ENCODE measurements around the gene GGT5.
"Not testable (repeated sequence)": the region's sequence is repeated elsewhere in the genome, so short reads cannot be mapped to it uniquely, and the experiment has no call there.

Gene GGT5

DNA sequence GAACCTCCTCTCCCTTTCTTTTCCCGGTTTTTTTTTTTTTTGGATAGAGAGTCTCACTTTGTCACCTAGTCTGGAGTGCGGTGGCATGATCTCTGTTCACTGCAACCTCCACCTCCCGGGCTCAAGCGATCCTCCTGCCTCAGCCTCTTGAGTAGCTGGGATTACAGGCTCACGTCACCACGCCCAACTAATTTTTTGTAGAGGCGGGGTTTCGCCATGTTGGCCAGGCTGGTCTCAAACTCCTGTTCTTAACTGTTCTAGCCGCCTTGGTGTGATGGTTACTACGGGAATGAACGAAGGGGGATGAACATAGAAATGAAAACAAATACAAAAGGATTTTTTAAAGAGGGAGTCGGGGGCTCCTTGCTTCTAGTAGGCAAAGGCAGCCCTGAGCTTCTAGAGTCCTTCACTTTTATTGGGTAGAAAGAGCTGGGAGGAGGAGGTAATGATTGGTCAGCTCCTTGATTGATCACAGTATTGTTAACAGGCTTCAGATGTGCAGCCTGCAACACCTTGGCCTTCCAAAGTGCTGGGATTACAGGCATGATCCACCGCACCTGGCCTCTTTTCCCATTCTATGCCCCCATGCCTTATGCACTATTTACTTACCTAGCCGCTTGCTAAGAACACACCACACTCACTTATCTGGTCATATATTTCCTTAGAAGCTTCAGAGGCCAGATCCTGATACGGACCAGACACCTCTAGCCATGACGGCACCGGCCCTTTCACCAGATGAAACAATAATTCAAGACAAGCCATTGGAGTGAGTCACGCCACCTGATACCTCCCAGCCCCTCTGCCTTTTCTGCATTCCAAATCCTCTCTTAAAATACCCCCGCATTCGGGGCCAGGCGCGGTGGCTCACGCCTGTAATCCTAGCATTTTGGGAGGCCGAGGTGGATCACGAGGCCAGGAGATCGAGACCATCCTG lies 42.9 kb downstream of the GGT5 start:
- no peak for DNase-seq

DNA sequence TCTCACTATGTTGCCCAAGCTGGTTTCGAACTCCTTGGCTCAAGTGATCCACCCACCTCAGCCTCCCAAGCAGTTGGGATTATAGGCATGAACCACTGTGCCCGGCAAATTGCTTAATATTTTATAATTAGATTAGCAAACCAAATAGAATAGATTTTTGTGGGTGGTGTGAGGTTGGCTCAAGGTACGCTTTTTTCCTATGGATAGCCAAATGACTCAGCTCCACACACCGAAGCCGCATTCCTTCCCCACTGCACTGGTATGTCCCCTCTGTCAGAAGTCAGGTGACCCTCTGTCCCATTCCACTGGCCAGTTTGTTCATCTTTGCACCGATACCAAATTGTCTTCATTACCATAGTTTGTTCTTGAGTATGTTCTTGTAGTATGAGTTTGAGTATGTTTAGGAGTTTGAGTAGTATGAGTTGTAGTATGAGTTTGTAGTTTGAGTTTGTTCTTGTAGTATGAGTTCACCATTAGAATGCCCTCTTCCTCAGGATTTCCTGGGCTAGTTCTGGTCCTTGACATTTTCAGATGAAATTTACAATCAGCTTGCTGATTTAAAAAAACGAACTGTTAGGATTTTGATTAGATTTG lies 44.2 kb downstream of the GGT5 start:
- DNase-seq, result no peak

DNA sequence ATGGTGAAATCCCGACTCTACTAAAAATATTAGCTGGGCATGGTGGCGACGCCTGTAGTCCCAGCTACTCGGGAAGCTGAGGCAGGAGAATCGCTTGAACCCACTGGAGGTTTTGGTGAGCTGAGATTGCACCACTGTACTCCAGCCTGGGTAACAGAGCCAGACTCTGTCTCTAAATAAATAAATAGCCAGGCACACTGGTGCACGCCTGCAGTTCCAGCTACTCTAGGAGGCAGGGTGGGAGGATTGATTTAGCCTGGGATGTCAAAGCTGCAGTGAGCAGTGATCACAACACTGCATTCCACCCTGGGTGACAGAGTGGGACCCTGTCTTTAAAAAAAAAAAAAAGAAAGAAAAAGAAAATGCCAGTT lies 46.2 kb downstream of the GGT5 start:
- DNase-seq, result no peak

- DNase-seq, result no peak
Measured at GRCh38 chr22:24191893-24192292, 53.0 kb downstream of the GGT5 start.

DNA sequence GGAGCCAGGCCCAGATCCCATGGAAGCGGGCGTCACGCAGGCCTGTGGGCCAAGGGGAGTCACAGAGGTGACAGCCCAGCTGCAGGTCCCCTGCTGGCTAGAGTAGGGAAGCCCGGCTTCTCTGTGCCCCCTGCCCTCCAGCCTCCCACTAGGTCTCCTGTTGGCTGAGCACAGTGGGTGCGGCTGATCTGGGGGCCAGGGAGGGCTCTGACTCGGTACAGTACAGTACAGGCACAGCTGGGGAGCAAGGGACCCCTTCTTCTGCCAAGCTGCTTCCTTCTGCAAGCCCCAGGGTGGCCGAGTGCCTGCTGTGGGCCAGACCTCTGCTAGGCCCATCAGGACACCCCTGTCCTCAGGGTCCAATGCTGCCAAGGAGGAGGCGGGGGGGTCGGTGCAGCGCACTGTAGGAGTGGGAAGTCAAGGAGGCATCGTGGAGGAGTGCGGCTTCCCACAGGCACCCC lies 53.5 kb downstream of the GGT5 start:
- DNase-seq, result no peak

DNA sequence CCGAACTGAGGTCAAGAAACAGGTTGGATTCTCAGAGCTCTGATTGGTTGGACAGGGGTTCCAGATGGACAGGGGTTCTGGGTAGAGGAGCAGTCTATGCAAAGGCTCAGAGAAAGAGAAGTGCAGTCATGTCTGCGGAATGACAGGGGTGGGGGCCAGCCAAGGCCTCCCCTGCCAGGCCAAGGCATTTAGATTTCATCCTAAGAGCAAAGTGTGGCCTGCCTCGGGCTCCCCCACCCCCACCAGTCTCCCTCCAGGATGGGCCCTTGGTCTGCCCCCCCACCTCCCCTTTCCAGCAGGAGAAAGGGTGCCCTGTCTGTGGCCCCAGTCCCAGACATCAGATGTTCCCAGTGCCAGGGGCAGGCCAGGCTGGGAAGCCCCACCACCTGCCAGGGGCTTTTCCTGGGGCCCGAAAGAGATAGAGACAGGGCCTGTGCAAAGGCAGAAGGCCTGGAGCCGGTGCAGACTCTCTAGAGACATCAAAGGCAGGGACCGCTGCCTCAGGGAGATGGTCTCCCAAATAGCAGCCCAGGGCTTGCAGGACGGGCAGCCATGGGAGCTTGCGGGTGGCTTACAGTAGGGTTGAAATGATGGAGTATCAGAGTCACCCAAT lies 54.2 kb downstream of the GGT5 start:
- no peak for DNase-seq

- no peak for DNase-seq
Measured at GRCh38 chr22:24190159-24190540, 54.7 kb downstream of the GGT5 start.

DNA sequence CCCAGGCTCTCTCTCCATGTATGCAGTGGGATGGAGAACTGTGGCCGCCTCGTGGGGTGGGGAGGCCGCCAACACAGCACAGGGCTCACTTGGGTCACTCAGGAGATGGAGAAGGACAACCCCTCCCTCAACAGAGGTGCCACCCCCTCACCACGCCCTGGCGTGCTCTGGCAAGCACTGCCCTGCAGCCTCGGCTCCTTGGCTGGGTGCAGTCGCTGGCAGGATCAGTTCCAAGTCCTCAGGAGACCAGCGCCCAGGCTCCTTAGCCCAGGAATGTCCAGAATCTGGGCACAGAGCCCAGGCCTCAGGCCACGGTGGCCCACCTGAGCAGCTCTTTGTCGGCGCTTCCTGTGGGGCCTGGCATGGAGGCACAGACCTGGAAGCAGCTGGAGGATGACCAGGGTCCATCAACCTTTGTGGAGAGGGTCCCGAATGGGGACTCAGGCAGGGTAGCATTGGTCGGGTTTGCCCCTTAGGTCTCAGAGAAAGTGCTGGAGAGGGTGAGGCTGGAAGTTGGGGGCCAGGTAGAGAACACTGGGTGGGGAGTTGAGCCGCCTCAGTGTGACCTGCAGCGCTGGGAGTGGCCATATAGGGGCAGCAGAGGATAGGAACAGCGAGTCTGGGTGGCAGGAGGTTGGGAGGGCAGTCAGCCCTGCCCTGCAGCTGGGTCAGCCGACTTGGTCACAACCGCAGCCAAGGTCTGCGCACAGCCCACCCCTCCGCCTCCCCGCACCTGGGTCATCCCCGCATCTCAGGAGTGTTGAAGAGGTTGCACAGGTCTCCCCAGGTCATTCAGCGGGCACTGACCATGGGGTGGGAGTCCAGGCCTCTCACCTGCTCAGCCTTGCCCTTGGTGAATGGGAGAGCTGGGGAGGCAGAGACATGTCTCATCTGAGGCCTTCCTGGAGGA lies 55.4 kb downstream of the GGT5 start:
- DNase-seq, result no peak

GRCh38 chr22:24188705-24189248 lies 56.1 kb downstream of the GGT5 start:
- no peak for DNase-seq

DNA sequence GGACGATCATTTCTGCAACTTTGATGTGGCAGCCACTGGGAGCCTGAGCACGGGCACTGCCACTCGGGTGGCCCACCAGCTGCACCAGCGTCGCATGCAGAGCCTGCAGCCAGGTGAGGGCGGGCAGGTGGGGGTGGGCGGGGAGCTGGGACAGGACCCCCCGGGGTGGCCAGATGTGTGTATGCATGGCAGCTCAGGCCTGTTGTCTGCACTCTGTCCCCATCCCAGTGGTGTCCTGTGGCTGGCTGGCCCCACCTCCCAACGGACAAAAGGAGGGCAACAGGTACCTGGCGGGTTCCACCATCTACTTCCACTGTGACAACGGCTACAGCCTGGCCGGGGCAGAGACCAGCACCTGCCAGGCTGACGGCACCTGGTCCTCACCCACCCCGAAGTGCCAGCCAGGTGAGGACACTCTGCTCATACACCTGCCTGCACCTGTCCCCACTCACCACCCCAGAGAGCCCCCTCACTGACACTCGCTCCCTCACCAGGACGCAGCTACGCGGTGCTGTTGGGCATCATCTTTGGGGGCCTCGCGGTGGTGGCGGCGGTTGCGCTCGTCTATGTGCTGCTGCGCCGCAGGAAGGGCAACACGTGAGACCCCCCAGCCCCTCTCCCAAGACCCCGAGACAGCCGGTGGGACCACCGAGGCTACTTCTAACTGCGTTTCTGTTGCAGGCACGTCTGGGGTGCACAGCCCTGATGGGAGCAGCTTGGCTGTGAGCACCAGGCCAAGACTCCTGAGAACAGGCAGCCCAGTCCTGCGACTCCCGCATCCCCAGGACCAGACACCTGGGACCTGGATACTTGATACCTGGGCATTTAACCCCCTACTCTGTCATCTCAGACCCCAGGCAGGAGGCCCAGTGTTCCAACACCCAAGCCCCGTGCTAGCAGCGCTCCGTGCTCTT lies 56.9 kb downstream of the GGT5 start:
- DNase-seq, result no peak

DNA sequence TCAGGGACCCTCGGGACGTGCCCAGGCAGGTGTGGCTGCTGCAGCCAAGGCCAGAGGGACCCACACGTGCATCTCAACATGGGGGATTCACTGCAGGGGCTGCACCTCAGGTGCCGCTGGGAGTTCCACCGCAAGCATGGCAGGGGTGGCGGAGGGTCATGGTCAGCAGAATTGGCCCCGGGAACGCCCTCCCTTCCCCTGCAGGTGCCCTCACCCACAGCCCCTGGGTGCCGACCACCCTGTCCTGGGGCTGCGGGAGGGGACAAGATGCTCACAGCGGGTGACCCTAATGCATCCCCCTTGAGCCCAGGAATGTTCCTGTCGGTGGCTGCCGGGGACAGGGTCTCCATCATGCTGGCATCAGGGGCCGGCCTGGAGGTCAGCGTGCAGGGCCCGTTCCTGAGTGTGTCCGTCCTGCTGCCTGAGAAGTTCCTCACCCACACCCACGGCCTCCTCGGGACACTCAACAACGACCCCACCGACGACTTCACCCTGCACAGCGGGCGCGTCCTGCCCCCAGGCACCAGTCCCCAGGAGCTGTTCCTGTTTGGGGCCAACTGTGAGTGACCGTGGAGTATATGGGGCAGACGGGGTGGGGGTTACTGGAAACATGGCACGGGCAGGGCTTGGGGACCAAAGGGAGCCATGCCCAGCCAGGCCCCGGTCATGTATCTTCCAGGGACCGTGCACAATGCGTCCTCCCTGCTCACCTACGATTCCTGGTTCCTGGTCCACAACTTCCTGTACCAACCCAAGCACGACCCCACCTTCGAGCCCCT lies 57.8 kb downstream of the GGT5 start:
- no peak for DNase-seq

DNA sequence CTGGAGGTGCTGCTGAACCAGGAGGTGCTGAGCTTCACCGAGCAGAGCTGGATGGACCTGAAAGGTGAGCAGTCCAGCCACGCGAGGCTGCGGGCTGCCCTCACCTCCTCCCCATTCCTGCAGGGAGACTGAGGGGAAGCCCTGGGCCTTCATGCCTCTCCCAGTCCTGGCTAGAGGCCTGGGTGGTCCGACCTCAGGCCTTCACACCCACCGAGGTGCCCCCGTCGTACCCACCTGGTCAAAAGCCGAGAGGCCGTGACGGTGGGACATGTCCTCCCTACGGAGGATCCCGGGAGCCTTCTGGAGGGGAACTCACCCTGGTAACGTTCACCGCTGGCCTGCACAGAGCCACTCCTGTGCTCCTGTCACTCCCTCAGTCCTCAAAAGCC lies 58.5 kb downstream of the GGT5 start:
- DNase-seq, result no peak

- DNase-seq, result no peak
Measured at GRCh38 chr22:24185501-24186351, 59.2 kb downstream of the GGT5 start.

DNA sequence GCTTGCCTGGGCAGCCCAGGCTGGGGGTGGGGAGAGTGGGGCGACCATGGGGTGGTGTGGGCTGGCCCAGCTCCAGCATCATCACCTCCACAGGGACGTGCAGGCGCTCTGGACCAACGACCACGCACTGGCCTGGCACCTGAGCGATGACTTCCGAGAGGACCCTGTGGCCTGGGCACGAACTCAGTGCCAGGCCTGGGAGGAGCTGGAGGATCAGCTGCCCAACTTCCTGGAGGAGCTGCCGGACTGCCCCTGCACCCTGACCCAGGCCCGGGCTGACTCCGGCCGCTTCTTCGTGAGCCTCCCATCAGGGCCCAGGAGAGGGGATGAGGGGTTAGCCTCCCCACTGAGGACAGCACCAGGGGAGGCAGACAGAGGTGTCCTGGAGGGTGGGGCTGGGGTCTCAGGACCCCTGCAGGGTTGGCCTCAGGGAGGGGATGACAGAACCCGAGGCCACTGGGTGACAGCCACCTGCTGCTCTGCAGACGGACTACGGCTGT lies 59.8 kb downstream of the GGT5 start:
- DNase-seq, result no peak

- no peak for DNase-seq
Measured at GRCh38 chr22:24184057-24184798, 60.7 kb downstream of the GGT5 start.

GRCh38 chr22:24183321-24184031 lies 61.4 kb downstream of the GGT5 start:
- no peak for DNase-seq

GRCh38 chr22:24182900-24183246 lies 62.0 kb downstream of the GGT5 start:
- DNase-seq, result not testable (repeated sequence)

Measured in NCI-H2081 (cell line).